Umbilical cord (tissue), 2 donors: ENCODE results near the gene NEU2. TPM values are rescaled to one million over a fixed set of nuclear protein-coding genes. Genes with fewer than 3 reads are reported as not detected.

ENCODE experiments used
- DNase-seq: peaks from one replicate; pipeline ENCODE4 v3.0.0-alpha.2; 2015; ENCODE audit warnings: low spot score
- total RNA-seq: library from RNA; depleted of rRNA; stranded (reverse); fragments of >200 nt; gene quantifications from one replicate; pipeline ENCODE4 v1.2.3, GENCODE V29; 2014; ENCODE audit warnings: low replicate concordance; ENCODE audit not compliant: insufficient read depth

NEU2 gene
- total RNA-seq, 1 donor from 2014 or later: not detected

DNA sequence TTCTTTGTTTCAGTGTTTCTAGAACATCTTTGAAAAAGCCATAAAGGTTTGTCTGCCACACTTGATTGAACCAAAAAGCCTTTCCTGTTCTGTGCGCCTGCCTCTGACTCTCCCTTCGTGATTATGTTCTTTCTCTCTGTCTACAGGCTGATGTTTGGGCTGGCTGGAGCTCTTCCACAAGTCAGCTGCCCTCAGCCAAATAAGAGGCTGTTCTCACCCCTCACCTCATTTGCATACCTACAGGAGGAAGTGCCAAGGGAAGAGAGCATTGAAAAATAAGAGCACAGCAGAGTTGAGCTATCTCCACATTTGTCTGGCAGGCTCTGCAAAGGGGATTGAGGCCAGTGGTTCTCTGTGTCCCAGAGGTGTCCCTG lies 43.5 kb downstream of the NEU2 start:
- DNase-seq: no peak

DNA sequence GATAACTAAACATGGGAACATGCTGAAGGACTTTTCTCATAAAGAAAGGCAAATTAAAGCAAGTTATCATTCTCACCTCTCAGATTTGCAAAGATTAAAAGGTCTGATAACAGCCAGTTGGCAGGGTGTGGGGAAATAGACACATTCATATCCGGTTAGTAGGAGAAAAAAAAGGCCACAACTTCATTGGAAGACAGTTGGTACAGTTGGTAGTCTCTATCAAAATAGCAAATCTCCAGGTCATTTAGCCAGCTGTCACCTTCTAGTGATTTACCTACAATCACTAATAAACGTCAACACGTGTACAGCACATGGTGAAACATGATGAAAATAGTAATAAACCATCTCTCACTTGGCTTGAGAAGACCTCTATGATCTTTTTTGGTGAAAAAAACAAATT lies 44.3 kb downstream of the NEU2 start:
- no peak for DNase-seq

DNA sequence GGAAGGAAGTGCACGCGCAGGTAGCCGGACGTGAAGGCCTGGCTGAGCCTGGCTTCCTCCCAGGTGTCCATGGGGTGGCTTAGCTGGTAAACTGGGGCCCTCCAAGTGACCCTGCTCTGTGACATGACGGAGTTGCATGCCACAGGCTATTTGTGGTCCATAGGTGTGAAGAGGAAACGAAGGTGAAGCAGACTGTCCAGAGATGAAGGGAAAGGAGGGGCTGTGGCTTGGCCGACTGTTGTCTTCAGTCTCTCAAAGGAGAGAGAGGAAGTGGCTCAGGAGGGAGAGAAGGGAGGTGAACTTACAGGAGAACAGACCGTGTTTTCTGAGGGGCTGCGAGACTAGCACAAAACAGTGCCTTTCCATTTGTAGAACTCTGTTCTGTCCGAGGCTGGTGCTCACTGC lies 47.0 kb downstream of the NEU2 start:
- no peak for DNase-seq

DNA sequence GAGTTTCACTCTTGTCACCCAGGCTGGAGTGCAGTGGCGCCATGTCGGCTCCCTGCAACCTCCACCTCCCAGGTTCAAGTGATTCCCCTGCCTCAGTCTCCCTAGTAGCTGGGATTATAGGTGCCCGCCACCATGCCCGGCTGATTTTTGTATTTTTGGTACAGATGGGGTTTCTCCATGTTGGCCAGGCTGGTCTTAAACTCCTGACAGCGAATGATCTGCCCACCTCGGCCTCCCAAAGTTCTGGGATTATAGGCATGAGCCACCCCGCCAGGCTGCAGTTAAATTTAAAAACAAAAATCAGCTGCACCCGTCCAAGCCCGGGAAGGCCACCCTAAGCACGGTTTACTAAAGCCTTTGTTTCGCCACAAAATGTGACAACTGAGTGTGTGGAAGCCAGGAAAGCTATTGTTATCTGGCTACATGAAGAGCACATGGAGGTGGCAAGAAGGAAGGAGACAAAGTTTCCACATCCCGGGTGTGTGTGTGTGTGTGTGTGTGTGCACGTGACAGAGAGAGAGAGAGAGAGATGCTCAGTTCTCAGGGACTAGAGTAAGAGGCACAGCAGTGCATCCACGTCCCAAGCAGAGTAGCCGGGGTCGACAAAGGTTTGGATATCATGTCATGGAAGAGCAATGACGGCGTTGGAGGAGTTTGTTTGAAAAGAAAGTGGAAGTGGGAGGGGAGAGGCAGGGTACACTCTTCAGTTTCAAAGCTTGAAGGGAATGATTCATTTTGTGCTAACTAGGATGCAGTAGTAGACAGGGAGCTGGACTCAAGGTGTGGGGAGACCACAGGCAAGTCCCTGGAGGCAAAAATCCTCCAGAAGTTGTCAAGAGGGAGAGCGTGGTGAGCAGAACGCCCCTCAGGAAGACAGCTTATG lies 47.7 kb downstream of the NEU2 start:
- DNase-seq: no peak

DNA sequence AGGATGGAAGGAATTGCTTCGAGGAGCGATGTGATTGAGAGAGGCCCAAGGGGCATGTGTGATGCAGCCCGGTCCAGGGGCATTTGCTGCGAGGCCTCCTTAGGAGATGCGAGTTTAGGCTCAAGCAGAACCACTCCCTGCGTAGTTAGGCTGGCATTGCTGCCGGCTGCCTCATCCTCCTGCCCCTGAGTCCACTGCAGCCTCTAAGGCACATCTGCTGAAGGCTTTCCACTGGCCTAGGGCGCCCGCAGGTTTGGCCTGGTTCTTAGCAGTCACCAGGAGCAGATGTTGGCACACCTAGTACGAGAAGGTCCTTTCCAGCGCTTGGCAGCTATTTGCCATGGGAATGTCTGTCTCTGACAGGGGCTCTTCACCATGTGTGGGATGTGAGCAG lies 48.4 kb downstream of the NEU2 start:
- DNase-seq: no peak

DNA sequence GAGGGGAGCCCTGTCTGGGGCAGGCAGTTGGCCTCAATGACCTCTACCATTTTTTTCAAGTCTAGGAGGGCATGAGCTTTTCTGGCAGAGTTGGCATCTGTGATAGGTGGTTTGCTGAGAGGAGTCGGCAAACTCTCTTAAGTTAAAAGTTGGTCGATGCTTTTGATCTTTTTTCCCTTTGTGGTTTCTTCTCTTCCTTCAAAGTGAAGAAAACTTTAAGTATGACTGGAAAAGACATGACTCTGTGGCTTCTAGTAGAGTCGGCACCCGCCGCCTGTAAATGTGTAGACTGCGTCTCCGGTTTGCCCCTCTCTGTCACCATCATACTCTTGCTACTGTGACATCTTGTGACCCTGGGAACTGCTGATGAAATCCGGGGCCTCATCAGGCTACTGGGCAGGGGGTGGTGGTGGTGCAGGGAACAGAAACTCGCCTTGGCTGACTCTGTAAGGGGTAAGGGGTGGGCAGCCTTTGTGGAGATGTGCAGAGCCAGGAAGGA lies 48.8 kb downstream of the NEU2 start:
- no peak for DNase-seq

DNA sequence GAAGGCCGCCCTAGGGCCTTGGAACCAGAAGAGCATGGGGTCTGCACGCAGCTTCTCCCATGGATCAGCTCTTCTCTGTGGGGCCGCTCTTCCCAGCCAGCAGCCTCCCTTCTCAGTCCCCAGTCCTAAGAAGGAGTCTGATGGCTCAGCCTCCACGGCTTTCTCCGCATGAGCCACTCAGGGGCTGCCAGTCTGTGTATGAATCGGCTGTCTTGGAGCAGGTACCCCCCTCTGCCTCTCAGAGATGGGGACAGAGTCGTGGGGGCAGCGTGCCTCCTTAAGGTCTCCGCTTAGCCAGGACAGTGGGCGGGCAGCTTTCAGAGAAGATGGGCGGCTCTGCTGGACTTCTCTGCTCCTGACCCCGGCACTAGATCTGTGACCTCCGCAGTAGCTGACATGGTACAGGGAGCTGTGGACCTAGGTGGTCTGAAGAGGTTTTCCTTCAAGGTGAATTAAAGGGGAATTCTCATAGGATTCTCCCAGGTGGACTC lies 49.3 kb downstream of the NEU2 start:
- DNase-seq: no peak

DNA sequence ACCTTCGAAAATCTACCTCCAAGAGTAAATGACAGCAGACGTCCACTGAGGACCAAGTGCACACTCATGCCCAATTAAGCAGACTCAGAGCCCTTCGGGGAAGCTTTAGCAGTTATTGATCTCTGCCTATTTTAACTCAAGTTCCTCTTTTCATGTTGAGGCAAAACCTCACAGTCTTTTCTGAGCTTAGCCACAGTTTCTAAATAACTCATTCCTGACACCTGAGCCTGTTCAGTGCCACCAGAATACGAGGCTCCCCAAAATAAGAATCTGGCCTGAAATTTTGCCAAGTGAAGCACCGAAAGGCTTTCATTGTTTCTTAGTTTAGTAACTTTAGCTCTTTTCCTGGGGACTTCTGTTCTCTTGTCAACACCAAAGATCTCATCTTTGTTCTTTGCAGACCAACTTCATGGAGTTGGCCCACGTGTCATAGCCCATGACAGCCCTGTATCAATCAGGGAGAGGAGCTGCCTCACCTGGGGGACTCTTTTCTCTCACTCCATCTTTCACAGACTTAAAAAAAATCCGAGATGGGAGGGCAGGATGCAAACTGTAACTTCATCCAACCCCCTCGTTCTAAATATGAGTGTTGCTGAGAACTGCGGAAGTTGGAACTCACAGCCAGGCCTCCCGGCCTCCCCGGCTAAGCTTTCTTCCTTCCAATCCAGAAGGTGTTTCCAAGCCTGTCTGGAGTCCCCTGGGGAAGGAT lies 49.9 kb downstream of the NEU2 start:
- no peak for DNase-seq

DNA sequence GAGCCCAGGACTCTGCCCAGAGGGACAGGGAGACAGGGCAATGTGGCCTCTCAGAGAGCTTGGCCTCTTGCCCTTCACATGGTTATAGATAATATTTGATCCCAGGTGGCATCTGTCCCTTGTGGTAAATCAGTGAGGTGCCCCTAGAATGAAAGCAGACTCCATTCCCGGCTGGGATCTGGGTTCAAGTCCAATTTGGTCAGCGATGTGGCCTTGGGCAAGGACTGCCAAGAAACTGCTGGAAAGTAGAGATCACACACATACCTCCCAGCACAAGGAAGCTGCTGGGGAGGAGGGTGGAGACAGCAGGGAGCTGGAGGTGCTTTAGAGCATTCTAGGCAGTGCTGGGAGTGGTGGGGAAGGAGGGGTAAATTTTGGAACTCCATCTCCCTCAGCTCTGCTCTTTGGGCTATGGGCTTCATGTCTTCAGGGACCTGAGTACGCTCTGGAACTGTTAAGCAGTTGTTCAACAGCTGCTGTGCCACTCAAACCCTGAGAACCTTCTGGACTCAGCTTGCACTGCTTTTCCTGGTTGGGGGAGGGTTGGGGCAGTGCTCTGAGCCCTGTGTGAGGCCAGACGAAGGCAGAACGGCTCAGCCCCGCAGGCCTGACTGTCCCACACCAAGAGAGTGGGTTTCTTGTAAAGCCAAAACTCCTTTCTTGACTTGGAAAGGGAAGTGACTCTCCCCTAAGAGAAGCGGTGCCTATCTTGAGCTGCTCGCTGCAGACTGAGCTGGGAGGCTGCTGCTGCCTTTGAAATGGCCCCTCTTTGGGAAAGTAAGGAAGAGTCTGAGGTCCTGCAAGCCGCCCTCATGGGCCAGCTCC lies 50.7 kb downstream of the NEU2 start:
- no peak for DNase-seq

DNA sequence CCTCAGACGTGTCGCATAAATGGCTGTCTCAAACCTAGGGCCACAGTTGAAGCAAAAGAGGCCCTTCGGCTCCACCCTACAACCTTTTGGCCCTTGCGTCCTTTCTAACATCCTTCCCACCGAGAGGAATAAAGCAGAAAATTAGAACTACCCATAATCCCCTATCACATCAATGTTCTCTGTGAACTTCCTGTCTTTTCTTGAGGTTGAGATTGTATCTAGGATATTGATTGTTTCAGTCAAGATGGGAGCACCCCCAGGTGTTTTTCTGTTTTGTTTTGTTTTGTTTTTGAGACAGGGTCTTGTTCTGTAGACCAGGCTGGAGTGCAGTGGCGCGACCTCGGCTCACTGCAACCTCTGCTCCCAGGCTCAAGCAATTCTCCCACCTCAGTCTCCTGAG lies 51.3 kb downstream of the NEU2 start:
- DNase-seq: no peak

DNA sequence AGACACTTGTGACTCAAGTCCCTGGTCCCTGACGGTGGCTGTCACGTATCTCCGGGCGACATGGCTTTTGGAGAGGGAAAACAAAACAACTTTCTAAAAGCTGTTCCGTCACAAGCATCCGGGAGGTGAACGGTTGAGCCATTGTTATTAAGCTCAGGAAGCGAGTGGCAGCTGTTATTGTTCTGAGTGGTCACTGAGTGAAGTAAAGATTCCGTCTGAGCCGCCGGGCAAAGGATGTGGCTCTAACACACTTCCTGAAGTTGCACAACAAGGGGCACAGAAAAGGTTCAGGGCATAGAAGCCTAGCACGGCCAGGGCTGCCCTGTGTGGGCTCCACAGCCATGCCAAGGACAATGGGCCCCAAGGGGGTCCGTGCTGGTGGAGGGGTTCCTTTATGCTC lies 52.0 kb downstream of the NEU2 start:
- peak; percentile 65 for DNase-seq

Other genes with a start within 250 kb of the NEU2 start
- gene SNORC, start 162.4 kb upstream of the NEU2 start, total RNA-seq: 0.24 TPM
- gene NGEF, start 19.4 kb upstream of the NEU2 start, total RNA-seq: 1.2 TPM
- gene INPP5D, start 27.7 kb downstream of the NEU2 start, total RNA-seq: 5.8 TPM
- 36.4 TPM for gene ATG16L1, start 219.0 kb downstream of the NEU2 start, total RNA-seq